ENCODE results near the gene DAPK2. TPM values are rescaled to one million over a fixed set of nuclear protein-coding genes. Genes with fewer than 3 reads are reported as not detected.

Gene DAPK2
- total RNA-seq, 2 donors from 2014 or later: 28.8 to 57.6 TPM

- no peak for DNase-seq (ENCODE audit: low spot score)
- TF ChIP-seq, protein P1, sequence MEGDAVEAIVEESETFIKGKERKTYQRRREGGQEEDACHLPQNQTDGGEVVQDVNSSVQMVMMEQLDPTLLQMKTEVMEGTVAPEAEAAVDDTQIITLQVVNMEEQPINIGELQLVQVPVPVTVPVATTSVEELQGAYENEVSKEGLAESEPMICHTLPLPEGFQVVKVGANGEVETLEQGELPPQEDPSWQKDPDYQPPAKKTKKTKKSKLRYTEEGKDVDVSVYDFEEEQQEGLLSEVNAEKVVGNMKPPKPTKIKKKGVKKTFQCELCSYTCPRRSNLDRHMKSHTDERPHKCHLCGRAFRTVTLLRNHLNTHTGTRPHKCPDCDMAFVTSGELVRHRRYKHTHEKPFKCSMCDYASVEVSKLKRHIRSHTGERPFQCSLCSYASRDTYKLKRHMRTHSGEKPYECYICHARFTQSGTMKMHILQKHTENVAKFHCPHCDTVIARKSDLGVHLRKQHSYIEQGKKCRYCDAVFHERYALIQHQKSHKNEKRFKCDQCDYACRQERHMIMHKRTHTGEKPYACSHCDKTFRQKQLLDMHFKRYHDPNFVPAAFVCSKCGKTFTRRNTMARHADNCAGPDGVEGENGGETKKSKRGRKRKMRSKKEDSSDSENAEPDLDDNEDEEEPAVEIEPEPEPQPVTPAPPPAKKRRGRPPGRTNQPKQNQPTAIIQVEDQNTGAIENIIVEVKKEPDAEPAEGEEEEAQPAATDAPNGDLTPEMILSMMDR (IDR thresholded peaks at IDR 0.05): no peak
- Histone ChIP-seq H3K27me3 (no peaks in the 10 kb centered on the region), H3K4me1 (peaks cover 5 to 67% of the 10 kb centered on the region in 2 donors), H3K27ac (peak overlapping the region; percentile 80 to 87), H3K36me3 (no peaks in the 10 kb centered on the region), H3K9me3 (no peaks in the 10 kb centered on the region), H3K4me3 (no peak overlapping the region)
These were observed 45.1 kb downstream of the DAPK2 start for GRCh38 chr15:64001148-64001547.

DNA sequence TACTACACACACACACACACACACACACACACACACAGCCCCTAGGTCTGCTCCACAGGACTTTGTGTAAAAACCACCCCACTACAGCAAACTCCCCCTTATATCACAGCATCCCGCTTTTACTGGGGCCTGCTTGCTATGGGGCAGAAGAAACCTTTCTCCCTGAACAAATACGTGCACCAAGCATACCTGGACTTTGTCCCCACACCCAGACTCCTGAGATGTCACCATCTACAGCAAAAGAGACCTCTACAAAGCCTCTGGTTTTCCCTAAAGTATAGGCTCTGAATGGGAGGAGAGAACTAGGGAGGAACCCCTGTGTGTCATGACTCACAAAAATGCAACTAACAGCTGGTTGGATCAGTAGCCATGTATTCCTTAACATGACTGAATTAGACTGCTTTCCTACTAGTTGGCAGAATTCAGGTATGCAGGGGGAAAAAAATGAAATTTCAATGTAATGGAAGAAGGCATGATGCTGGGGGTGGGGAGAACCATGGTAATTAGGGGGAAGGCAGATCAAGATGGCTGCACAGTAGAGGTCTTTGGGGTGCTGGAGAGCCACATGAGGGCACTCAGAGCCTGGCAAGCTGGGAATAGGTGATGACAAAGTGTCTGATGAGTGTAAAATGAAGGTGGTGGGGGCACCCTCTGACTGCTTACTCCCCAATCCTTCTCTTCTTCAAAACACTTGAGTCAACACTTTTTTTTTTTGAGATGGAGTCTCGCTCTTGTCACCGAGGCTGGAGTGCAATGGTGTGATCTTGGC is 45.9 kb downstream of the DAPK2 start:
- H3K4me1 ChIP-seq: peaks cover 5 to 64% of the 10 kb centered on the region in 2 donors
- no peak overlapping the region for H3K4me3 ChIP-seq
- no peak for DNase-seq (ENCODE audit: low spot score)
- no peaks in the 10 kb centered on the region for H3K36me3 ChIP-seq
- TF ChIP-seq, protein P1 (IDR thresholded peaks at IDR 0.05): no peak
- H3K27me3 ChIP-seq: no peaks in the 10 kb centered on the region
- peak overlapping the region; percentile 80 to 87 for H3K27ac ChIP-seq
- no peaks in the 10 kb centered on the region for H3K9me3 ChIP-seq

DNA sequence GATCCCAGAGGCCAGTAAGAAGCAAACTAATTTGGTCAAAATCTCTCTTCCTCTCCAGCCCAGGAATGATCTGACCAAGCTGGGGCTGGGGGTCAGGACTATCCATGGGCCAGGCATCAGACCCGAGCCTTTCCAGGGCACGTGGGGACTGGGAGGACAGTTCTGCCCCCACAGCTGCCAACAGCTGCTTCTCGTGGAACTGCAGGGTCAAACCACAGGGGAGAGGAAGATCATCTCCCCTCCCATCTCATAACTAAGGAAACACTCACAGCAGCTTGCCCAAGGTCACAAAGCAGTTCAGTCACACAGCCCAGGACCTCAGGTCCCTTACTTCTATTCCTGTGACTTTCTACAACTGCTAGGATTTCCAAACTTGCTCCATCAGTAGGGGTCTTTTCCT is 47.1 kb downstream of the DAPK2 start:
- Histone ChIP-seq H3K4me3 (no peak overlapping the region), H3K27me3 (no peaks in the 10 kb centered on the region), H3K4me1 (peaks cover 4 to 52% of the 10 kb centered on the region in 2 donors), H3K9me3 (no peaks in the 10 kb centered on the region), H3K36me3 (no peaks in the 10 kb centered on the region), H3K27ac (peak overlapping the region; percentile 80 to 87)
- DNase-seq (ENCODE audit: low spot score): no peak
- TF ChIP-seq, protein P1 (IDR thresholded peaks at IDR 0.05): no peak

DNA sequence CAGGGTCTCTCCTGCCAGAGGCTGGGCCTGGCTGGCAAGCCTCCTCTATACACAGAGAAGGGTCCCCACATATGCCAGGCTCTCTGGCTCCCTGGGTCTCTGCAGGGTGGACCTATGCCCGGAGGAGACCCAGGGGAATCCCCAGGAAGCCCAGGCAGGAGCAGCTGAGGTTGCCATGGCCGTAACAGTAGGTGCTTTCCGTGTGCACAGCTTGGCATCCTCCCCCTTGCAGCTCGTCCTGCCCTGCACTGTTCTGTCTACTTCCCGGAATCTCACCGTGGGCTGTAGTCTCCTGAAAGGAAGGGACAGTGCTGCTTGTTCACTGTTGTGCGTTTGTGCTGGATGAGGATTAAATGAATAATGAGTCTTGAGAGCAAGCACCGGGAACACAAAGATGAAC is 47.8 kb downstream of the DAPK2 start:
- Histone ChIP-seq H3K9me3 (no peaks in the 10 kb centered on the region), H3K4me3 (no peak overlapping the region), H3K27me3 (no peaks in the 10 kb centered on the region), H3K4me1 (peaks cover 0 to 51% of the 10 kb centered on the region in 2 donors), H3K27ac (peak overlapping the region; percentile 80 to 87), H3K36me3 (no peaks in the 10 kb centered on the region)
- TF ChIP-seq, protein P1 (IDR thresholded peaks at IDR 0.05): no peak
- no peak for DNase-seq (ENCODE audit: low spot score)

- H3K4me1 ChIP-seq: peaks cover 0 to 50% of the 10 kb centered on the region in 2 donors
- no peaks in the 10 kb centered on the region for H3K9me3 ChIP-seq
- H3K27ac ChIP-seq: peak overlapping the region; percentile 80 to 87
- H3K27me3 ChIP-seq: no peaks in the 10 kb centered on the region
- TF ChIP-seq, protein P1 (IDR thresholded peaks at IDR 0.05): no peak
- H3K4me3 ChIP-seq: no peak overlapping the region
- no peak for DNase-seq (ENCODE audit: low spot score)
- no peaks in the 10 kb centered on the region for H3K36me3 ChIP-seq
These were observed 48.4 kb downstream of the DAPK2 start for GRCh38 chr15:63997715-63998442.

Data from right atrium auricular region (tissue), 2 donors.